Measurements from ENCODE around the gene GRAMD1B. TPM values are rescaled to one million over a fixed set of nuclear protein-coding genes. Genes with fewer than 3 reads are reported as not detected.

The GRAMD1B gene
- total RNA-seq, 4 donors from 2014 or later = 5.1 to 10.5 (median 8.4) TPM

- no peak for TF ChIP-seq CTCF (IDR thresholded peaks at IDR 0.05; ENCODE audit: low read depth)
Measured at GRCh38 chr11:123611698-123612097, 181.6 kb downstream of the GRAMD1B start.

GRCh38 chr11:123616505-123617198 lies 186.6 kb downstream of the GRAMD1B start:
- TF ChIP-seq CTCF (IDR thresholded peaks at IDR 0.05; ENCODE audit: low read depth) = no peak

- no peak for TF ChIP-seq CTCF (IDR thresholded peaks at IDR 0.05; ENCODE audit: low read depth)
Measured at GRCh38 chr11:123622576-123622975, 192.5 kb downstream of the GRAMD1B start.

- no peak for TF ChIP-seq CTCF (IDR thresholded peaks at IDR 0.05; ENCODE audit: low read depth)
Measured at GRCh38 chr11:123624974-123625373, 194.9 kb downstream of the GRAMD1B start.

- no peak for TF ChIP-seq CTCF (IDR thresholded peaks at IDR 0.05; ENCODE audit: low read depth)
Measured at GRCh38 chr11:123628936-123629683, 199.0 kb downstream of the GRAMD1B start.

GRCh38 chr11:123630126-123630608 lies 200.1 kb downstream of the GRAMD1B start:
- no peak for TF ChIP-seq CTCF (IDR thresholded peaks at IDR 0.05; ENCODE audit: low read depth)

GRCh38 chr11:123640029-123640428 lies 210.0 kb downstream of the GRAMD1B start:
- no peak for TF ChIP-seq CTCF (IDR thresholded peaks at IDR 0.05; ENCODE audit: low read depth)
